NCI-H82 treated with DMSO at 0.1 percent for 48 hours (cell line): Measurements from ENCODE around the gene STAMBPL1.

ENCODE experiments used
- DNase-seq: peaks from one replicate; lab custom pipeline; 2025; ENCODE audit not compliant: unreplicated experiment; lab: John Stamatoyannopoulos, UW

STAMBPL1 gene

DNA sequence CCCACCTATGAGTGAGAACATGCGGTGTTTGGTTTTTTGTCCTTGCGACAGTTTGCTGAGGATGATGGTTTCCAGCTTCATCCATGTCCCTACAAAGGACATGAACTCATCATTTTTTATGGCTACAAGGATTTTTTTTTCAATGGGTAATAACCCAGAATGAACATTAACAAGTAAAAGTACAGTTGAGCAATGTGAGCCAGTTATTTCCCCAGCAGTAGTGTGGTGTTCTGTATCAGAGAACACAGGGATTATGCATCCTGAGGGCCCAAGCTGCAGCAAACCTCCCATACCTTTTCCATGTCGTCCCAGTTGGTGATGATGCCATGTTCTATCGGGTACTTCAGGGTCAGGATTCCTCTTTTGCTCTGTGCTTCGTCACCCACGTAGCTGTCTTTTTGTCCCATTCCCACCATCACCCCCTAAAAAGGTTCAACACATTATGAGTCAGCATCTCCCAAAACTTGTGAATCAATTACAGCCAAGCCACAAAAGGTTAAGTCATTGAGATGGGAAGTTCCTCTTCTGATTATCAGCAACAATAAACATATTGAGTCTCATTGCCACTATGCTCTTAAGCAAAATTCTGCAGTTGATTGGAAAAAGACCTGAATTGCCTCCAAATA is 67.0 kb downstream of the STAMBPL1 start:
- DNase-seq = no peak

DNA sequence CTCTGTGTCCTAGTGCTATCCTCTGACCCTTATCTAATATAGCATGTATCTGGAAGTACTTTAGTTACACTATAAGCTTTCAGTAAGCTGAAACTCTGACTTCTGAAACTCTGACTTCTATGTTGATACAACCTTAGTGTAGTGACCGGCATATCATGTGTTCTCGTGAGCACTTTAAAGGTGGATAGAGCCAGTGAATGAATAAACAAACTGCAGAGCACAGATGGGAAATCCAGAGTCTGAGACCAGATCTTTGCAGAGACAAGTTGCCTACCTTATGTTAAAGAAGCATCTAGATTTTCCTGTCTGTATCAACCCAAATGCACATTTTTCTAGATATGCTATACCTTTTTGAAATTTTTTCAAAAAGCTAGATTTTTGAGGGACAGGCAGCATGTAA is 69.0 kb downstream of the STAMBPL1 start:
- DNase-seq = no peak

DNA sequence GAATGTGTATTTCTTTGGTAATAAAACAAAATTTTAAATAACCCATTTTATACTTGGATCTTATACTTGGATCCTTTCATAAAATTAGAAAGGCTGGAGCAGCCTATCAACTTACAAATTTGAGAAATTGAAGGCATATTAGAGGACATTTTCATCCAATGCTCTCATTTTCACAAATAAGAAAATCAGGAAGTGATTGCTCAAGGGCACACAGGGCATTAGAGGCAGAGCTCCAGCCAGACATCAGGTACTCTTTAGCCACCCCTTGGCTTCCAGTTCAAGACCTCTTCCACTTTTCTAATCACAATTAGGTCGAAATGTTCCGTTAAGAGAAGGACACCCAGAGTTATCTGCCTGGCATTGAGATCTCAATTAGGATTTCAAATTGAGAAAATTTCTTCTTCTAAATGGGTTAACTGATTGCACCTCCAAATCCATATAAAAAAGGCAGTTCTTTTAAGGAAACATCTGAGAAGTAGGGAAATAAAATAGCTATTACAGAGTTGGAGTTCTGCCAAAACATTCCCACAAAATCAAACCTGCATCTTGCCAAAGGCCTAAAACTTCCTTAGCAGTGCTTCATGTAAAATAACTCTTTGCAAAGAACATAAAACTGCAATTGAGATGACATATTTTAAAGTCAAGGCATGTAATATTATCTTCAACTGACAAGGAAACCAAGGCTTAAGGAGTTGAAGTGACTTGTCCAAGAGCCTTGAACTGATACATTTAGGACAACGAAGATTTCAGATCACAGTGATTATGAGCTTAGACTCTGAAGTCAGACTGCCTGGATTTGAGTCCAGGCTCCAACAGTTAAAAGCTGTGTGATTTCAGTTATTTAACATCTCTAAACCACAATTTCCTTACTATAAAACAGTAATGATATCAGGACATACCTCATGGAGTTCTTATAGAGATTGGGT is 70.1 kb downstream of the STAMBPL1 start:
- DNase-seq = no peak

DNA sequence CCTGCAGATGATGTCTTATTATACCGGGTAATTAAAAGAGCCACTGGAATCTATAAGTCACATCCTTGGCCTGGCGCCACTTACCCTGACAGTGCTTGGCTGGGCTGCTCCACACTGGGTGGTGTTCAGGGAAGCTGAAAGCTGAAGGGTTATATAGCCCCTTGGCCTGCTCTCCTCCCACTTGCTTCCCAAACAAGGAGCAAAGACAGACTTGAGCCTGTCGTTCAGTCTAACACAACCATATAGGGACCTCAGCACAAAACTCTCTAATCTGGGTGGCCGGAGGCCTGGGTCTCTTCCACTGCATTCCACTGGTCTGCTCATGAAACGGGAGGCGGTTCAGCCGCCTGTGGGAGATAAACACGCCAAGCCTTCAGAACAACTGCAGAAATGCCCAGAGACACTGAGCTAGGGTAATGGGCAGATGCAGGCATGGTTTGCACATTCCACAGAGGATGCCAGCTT is 72.6 kb downstream of the STAMBPL1 start, which contains the start of gene ACTA2:
ACTA2 (minus strand) TSS at position 127 of the 465 bp plus-strand sequence. CDS start 3,843 bp downstream, outside the sequence.
- DNase-seq = no peak

DNA sequence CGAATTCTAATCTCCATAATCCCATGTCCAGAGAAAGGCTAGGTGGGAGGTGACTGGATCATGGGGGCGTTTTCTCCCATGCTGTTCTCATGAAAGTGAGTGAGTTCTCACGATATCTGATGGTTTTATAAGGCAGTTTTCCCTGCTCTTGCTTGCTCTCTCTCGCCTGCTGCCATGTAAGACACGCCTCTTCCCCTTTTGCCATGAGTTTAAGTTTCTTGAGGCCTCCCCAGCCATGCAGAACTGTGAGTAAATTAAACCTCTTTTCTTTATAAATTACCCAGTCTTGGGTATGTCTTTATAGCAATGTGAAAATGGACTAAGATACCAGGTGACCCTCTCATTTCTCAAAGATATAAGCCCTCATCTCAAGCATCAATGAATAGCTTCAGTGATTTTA is 73.6 kb downstream of the STAMBPL1 start:
- DNase-seq = no peak

DNA sequence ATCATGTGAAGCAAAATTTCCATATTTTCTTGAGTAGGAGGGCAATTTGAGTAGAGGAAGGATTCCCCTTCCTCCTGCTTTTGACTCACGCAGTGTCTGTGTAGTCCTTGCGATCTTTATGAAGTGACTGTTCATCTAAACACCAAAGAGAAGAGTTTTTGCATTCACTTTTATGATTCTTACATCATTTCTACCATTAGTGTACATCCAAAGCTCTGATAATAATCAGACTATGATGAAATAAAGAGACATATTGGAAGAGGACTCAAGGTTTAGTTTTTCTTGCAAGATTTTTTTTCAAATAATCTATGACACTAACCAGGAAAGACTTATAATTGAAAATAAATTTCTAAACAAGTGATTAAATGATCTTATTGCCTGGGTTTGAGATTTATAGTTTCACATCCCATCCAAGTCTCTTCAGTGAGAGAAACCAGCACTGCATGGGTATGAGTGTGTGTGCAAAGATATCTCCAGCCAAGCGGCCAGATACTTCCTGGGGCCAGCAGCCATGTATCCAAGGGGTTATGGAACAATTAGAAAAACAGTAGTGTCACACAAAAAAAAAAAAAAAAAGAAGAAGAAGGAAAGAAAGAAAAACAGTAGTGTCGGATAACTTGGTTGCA is 74.5 kb downstream of the STAMBPL1 start:
- no peak for DNase-seq

DNA sequence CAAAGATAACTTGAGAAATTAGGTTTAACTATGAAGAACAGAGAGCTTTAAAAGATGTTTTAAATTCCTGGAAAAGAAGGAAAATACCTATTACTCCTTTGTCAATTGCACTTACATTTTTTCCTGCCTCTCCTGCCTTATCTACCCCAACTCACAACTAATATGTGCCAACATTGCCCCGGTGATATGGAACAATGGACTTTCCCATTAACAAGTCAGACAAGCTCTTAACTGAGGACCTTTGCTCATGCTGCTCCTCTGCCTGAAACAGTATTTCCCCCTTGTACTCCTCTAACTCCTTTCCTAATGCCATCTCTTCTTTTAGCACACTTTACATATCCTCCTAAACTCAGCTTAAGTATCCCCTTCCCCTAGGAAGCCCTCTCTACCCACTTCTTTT is 77.3 kb downstream of the STAMBPL1 start:
- DNase-seq = no peak

DNA sequence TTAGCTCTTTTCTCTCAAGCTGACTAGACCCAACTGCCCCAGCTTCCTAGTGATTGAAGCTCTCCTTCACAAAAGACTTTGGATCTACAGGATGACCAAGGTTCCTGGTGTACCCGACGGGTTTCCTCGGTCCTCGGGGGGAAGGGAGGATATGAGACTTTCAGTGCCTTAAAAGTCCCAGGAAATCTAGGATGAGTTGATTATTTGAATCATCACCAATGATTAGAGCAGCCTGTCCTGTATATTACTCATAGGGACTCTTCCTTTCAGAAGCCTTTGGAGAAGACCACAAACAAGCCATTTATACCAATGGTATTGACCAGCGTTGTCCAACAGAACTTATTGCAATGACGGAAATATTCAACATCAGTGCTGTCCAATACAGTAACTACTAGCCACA is 78.7 kb downstream of the STAMBPL1 start:
- DNase-seq = no peak

DNA sequence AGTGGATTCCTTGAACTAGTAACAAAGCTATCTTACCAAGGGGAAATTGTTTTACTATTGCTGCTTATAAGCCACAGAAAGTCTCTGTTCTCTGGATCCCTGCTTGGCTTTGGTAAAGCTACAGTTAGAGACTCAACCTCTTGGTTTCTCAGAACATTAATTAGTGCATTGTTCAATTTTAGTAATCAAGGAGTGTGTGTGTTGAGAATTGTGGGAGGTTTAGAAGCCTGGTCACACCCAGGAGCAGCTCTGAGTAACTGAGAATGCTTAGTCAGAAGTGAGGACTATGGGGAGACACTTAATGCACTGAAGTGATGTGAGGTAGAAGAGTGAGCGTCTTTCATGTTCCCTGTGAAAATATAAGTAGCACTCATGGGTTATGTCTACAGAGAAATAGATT is 80.8 kb downstream of the STAMBPL1 start:
- no peak for DNase-seq

DNA sequence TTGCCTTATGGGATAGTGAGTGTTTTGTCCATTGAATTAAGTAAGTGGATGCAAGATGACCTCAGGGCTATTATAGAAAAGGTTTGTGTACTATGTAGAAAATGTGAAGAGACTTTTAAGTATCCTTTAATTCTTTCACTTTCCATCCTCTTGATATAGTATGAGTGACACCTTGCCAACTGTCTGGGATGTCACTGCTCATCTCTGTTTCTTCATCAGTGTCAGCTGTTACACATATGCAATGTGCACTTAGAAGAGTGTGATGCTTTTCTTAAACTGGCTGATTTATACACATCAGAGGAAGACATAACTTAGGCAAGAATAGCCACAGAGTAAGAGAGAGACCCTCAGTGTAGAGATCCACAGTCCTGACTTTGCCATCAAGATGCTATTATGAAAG is 81.2 kb downstream of the STAMBPL1 start:
- no peak for DNase-seq

DNA sequence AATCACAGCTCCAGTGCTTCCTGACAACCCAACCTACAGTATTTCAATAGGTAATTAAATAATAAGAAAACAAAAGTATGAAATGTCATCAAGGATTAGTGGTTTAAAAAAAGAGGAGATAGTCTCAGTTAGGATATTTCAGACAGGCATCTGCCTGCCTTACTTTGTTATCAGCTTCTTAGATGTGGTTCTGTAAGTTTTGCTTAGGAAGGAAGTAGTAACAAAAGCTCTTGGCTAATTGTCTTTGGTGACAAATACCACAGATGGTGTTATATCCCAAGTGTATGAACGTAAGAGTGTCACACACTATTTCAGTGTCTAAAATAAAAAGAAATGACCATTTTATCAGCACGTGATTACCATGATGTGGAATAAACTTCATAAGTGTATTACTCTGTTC is 82.3 kb downstream of the STAMBPL1 start:
- no peak for DNase-seq

DNA sequence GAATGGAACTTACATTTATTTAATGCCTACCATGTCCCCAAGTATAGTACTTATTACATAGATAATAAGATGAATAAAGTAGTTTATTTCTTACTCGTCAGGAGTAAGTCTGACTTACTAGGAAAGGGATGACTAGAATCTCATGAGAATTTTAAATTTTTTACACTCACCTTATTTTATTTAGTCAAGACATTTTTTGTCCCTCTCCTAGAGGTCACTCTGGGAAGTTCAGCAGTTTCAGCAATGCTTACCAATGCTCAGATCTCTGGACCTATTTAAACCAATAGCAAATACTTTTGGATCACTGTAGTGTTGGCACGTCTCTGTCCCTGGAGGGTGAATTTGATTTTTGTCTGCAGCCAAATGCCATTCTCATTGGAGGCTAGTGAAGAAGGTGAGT is 83.3 kb downstream of the STAMBPL1 start:
- no peak for DNase-seq

DNA sequence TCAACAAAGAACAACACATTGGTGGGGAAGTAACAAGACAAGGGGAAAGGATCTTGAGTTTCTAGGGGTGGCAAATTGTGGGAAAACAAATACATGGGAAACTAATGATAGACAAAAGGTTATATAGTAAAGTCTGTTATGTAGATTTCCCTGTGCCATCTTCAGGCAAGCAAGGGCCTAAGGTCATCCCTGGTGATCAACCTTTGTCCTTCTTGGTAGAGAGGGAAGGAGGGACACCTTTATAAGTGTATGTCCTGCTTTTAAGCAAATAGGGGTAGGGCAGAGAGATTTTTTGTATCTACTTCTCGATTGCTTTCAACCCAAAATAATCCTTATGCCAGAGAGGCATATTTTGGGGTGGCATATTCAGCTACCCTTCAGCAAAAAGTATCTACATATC is 84.3 kb downstream of the STAMBPL1 start:
- DNase-seq = no peak

DNA sequence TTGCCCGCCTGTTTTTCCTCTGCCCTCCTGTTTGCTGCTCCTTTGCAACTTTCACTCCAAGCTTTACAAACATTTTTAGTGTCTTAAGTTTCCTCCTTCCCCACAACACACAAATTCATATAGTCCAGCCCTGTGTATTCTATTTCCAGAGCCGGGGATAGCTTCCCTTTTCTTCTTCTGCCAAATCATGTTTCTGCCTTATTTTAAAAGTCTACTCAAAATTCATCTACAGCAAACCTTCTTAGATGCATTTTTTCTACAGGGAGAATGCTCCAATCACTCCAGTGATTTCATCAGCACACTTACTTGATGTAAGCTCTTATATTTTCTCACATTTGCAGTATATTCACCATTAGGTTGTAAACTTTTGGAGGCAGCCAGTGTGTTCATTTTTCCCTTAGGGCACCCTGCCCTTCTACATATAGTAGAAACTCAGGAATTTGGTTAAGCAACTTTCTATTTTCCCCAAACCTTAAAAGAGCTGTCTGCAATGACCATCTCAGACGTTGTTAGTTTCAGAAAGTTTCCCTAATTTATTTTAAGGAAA is 84.9 kb downstream of the STAMBPL1 start:
- DNase-seq = no peak

DNA sequence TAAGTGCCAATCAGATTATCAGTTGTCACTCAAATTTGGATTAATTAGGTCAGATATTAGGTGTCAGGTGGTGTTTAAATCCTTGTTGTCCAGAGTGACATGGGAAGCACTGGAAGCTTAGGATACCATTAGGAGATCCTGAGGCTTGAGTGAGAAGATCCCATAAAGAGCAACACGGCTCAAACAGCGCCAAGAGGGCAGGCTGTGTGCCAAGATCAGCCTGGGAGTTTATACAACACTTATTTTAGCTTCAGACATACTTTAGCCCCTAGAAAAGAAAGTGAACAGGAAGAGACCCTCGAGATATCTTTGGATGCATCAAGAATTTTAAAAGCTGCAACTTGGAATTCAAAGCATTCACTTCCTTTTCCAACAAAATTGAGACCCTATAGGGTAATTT is 86.8 kb downstream of the STAMBPL1 start:
- no peak for DNase-seq

DNA sequence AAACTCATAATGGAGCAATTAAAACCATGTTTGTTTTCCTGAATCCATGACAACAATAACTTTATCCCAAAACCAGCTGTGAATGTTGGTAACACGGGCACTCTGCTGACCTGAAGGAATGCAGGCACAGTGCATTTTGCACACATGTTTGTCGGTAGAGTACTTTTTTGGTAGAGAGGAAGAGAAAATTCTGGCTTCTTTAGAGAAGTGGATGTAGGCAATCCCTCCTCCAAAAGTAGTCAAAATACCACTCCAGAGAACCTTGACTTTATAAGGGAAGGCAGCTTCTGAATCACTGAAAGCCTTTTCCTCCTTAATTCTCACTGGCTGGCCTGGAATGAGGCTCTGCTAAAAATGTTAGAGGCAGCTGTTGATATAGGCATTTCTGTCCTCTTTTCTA is 88.3 kb downstream of the STAMBPL1 start:
- no peak for DNase-seq

DNA sequence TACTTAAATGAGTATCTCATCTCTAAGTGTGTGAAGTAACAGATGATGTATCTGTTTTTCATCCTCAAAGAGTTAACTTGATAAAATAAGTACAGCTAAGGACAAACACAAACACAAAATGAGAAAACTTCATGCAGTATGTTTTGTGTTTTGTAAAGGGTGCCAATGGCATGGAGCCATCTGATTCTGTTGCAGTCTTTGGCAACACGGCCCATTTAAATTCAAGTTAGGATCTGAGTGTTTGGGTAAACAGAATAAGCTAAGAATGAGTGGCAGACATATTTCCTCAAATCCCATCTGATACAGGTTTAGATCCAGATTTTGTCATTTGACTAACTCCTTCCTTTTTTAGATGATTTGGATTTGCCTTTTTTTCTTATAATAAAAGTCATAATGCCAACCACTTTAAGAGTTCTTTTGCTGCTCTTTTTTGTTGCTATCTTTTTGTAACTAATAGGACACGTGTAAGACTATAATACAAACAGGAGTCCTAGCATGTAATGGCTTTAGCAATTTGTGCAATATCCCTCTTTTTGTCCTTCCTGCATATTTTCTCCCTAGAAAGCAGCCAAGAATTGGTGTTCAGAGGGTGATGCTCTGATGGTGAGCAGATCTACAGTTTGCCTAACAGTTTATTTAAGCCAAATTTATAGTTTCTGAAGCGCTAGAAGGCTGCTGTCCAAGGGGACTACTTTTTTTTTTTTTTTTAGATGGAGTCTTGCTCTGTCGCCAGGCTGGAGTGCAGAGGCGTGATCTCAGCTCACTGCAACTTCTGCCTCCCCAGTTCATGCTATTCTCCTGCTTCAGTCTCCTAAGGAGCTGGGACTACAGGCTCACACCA is 91.4 kb downstream of the STAMBPL1 start:
- DNase-seq = no peak
